ENCODE measurements around the gene LOX.

Gene LOX

GRCh38 chr5:122120957-122121356, 42.9 kb upstream of the LOX start:
- no peak for TF ChIP-seq CTCF (IDR thresholded peaks at IDR 0.05)
- H3K27ac ChIP-seq: no peak overlapping the region
- DNase-seq (ENCODE audit: low spot score): no peak
- no peak overlapping the region for H3K4me3 ChIP-seq

- TF ChIP-seq CTCF (IDR thresholded peaks at IDR 0.05): no peak
- H3K4me3 ChIP-seq: no peak overlapping the region
- no peak for DNase-seq (ENCODE audit: low spot score)
- no peak overlapping the region for H3K27ac ChIP-seq
These were observed 42.4 kb upstream of the LOX start for GRCh38 chr5:122120493-122120892.

GRCh38 chr5:122119205-122119604, 41.1 kb upstream of the LOX start:
- DNase-seq (ENCODE audit: low spot score): no peak
- Histone ChIP-seq H3K4me3 (no peak overlapping the region), H3K27ac (no peak overlapping the region)
- TF ChIP-seq CTCF (IDR thresholded peaks at IDR 0.05): no peak

GRCh38 chr5:122118356-122118948, 40.4 kb upstream of the LOX start:
- TF ChIP-seq CTCF (IDR thresholded peaks at IDR 0.05): no peak
- no peak overlapping the region for H3K27ac ChIP-seq
- H3K4me3 ChIP-seq: no peak overlapping the region
- DNase-seq (ENCODE audit: low spot score): no peak

GRCh38 chr5:122114501-122114900, 36.4 kb upstream of the LOX start:
- DNase-seq (ENCODE audit: low spot score): no peak
- Histone ChIP-seq H3K27ac (no peak overlapping the region), H3K4me3 (no peak overlapping the region)
- no peak for TF ChIP-seq CTCF (IDR thresholded peaks at IDR 0.05)

- TF ChIP-seq CTCF (IDR thresholded peaks at IDR 0.05): no peak
- Histone ChIP-seq H3K27ac (no peak overlapping the region), H3K4me3 (no peak overlapping the region)
- no peak for DNase-seq (ENCODE audit: low spot score)
These were observed 34.9 kb upstream of the LOX start for GRCh38 chr5:122112733-122113558.

GRCh38 chr5:122112063-122112462, 34.0 kb upstream of the LOX start:
- TF ChIP-seq CTCF (IDR thresholded peaks at IDR 0.05): no peak
- no peak overlapping the region for H3K4me3 ChIP-seq
- no peak overlapping the region for H3K27ac ChIP-seq

More at GRCh38 chr5:122112063-122112462, 34.0 kb upstream of the LOX start:
- no peak for DNase-seq (ENCODE audit: low spot score)

Data from coronary artery (tissue), 2 donors.